Cortex of kidney (tissue), 1 donor: Measurements from ENCODE around the gene KLK6.

ENCODE experiments used
- DNase-seq: peaks from one replicate; lab custom pipeline; 2025; lab: John Stamatoyannopoulos, UW

KLK6 gene

GRCh38 chr19:50910722-50911121 lies 58.7 kb downstream of the KLK6 start:
- no peak for DNase-seq

- DNase-seq, result no peak
These were observed 59.9 kb downstream of the KLK6 start for GRCh38 chr19:50909240-50910070.
